GM12878 (cell line): ENCODE data around the gene PTPRM. TPM values are rescaled to one million over a fixed set of nuclear protein-coding genes. Genes with fewer than 3 reads are reported as not detected.

Experiments
- ATAC-seq: fragments of 200-7000 bp; cut with Tn5 transposase; 3 replicates; pipeline ENCODE4 v1.9.1; 2020; ENCODE audit warnings: mild to moderate bottlenecking, moderate library complexity
- BruUV-seq: library from RNA; stranded (reverse); fragments of 400-500 nt; replicated peaks from 2 replicates; lab custom pipeline; 2021; lab: Mats Ljungman, UMichigan
- CTCF ChIA-PET: fragments of 300-600 bp; sonication (Branson Sonifier 250); formaldehyde crosslinking; extraction: SDS; loops from one replicate; lab custom pipeline; 2021; ENCODE audit warnings: inconsistent platforms; lab: Yijun Ruan, JAX
- POLR2A ChIA-PET: fragments of 350-600 bp; formaldehyde crosslinking; extraction: SDS; loops from one replicate; lab custom pipeline; 2021; ENCODE audit warnings: inconsistent platforms; lab: Charles Lee
- RAD21 ChIA-PET: fragments of 300-600 bp; sonication (Branson Sonifier 250); formaldehyde crosslinking; loops from one replicate; lab custom pipeline; 2023; ENCODE audit warnings: antibody characterized with exemption; ENCODE audit not compliant: unreplicated experiment; lab: Charles Lee
- SMC1A ChIA-PET: fragments of 300-600 bp; sonication (Branson Sonifier 250); formaldehyde crosslinking; loops from one replicate; lab custom pipeline; 2023; ENCODE audit not compliant: unreplicated experiment, uncharacterized antibody; lab: Charles Lee
- DNase-seq: peaks from one replicate; pipeline ENCODE4 v3.0.0-alpha.2; 2011; ENCODE audit warnings: low read depth, low spot score
- FAIRE-seq: peaks from 3 replicates; lab custom pipeline; 2011; peaks lifted over from hg19 to GRCh38; lab: Jason Lieb, UNC
- H2AFZ ChIP-seq: 2 replicates; pipeline ENCODE4 v1.6.0; 2011; ENCODE audit warnings: low read depth, low read length, control low read depth; ENCODE audit not compliant: control insufficient read depth
- H3K27ac ChIP-seq: 2 replicates; pipeline ENCODE4 v1.5.1; 2011; ENCODE audit warnings: control low read depth; ENCODE audit not compliant: control insufficient read depth, insufficient read depth
- H3K27me3 ChIP-seq, 2 experiments: replicated peaks in 1 of 2; 2 replicates each; pipeline versions ENCODE4 v1.6.0 to v1.6.1; 2011; ENCODE audit warnings: low read length in 1 of 2; ENCODE audit not compliant: control insufficient read depth in 2 of 2, insufficient read depth in 2 of 2
- H3K36me3 ChIP-seq, 2 experiments: 2 replicates each; pipeline ENCODE4 v1.5.1; 2011; ENCODE audit warnings: low read length in 1 of 2; ENCODE audit not compliant: control insufficient read depth in 2 of 2, insufficient read depth in 2 of 2
- H3K4me1 ChIP-seq: 2 replicates; pipeline ENCODE4 v1.6.1; 2011; ENCODE audit warnings: mild to moderate bottlenecking, low read length, moderate library complexity, mixed read lengths; ENCODE audit not compliant: control insufficient read depth, insufficient read depth
- H3K4me2 ChIP-seq: 2 replicates; pipeline ENCODE4 v1.6.0; 2011; ENCODE audit warnings: control low read depth; ENCODE audit not compliant: control insufficient read depth, insufficient read depth
- H3K4me3 ChIP-seq: fragments of 200-600 bp; sonication (generic); 2 replicates; pipeline ENCODE4 v1.5.1; 2016
- H3K79me2 ChIP-seq: 2 replicates; pipeline ENCODE4 v1.6.0; 2011; ENCODE audit warnings: low read length; ENCODE audit not compliant: control insufficient read depth, insufficient read depth
- H3K9ac ChIP-seq: 2 replicates; pipeline ENCODE4 v1.8.0; 2011; ENCODE audit warnings: low read length, control low read depth, mixed read lengths; ENCODE audit not compliant: control insufficient read depth, insufficient read depth
- H3K9me3 ChIP-seq: replicated peaks from 3 replicates; pipeline ENCODE4 v1.5.1; 2011; ENCODE audit warnings: mild to moderate bottlenecking, low read length; ENCODE audit not compliant: control insufficient read depth, insufficient read depth
- H4K20me1 ChIP-seq: 2 replicates; pipeline ENCODE4 v1.6.0; 2011; ENCODE audit not compliant: control insufficient read depth, insufficient read depth
- E4F1 ChIP-seq: fragments of 450-650 bp; IDR thresholded peaks from 2 replicates; pipeline ENCODE4 v1.6.1; 2018; ENCODE audit warnings: borderline replicate concordance, mild to moderate bottlenecking; ENCODE audit not compliant: partially characterized antibody
- FOS ChIP-seq: IDR thresholded peaks from 3 replicates; pipeline ENCODE4 v1.6.1; 2011; ENCODE audit warnings: borderline replicate concordance; ENCODE audit not compliant: insufficient read length; ENCODE audit errors: extremely low read depth
- KLF5 ChIP-seq: fragments of 450-650 bp; IDR thresholded peaks from 2 replicates; pipeline ENCODE4 v1.6.1; 2014; ENCODE audit warnings: mild to moderate bottlenecking; ENCODE audit not compliant: partially characterized antibody
- MAX ChIP-seq: IDR thresholded peaks from 2 replicates; pipeline ENCODE4 v1.6.1; 2012; ENCODE audit warnings: low read depth, low read length, improper control_type of control experiment
- RAD21 ChIP-seq: IDR thresholded peaks from 2 replicates; pipeline ENCODE4 v1.6.1; 2011; ENCODE audit warnings: mild to moderate bottlenecking, low read depth, low read length, moderate library complexity; ENCODE audit not compliant: insufficient read depth
- RAD51 ChIP-seq: fragments of 450-650 bp; IDR thresholded peaks from 2 replicates; pipeline ENCODE4 v1.6.1; 2016; ENCODE audit warnings: moderate library complexity, mild to moderate bottlenecking, inconsistent platforms
- SIX5 ChIP-seq: IDR thresholded peaks from 2 replicates; pipeline ENCODE4 v1.6.1; 2011; ENCODE audit warnings: mild to moderate bottlenecking, low read depth, low read length, moderate library complexity; ENCODE audit not compliant: severe bottlenecking
- SP1 ChIP-seq: IDR thresholded peaks from one replicate; pipeline ENCODE4 v1.6.1; 2011; ENCODE audit warnings: low read depth, low read length
- STAT1 ChIP-seq: fragments of 450-650 bp; conservative IDR thresholded peaks from 2 replicates; pipeline ENCODE4 v1.6.1; 2014; ENCODE audit warnings: antibody characterized with exemption, mild to moderate bottlenecking
- SUPT20H ChIP-seq: IDR thresholded peaks from 2 replicates; pipeline ENCODE4 v1.6.1; 2011; ENCODE audit warnings: low read depth, mild to moderate bottlenecking, low read length, moderate library complexity, borderline replicate concordance; ENCODE audit not compliant: control insufficient read depth
- ZBTB33 ChIP-seq: fragments of 450-650 bp; IDR thresholded peaks from 2 replicates; pipeline ENCODE4 v1.6.1; 2017; ENCODE audit warnings: mild to moderate bottlenecking
- ZBTB4 ChIP-seq: fragments of 450-650 bp; formaldehyde crosslinking; IDR thresholded peaks from 2 replicates; pipeline ENCODE4 v1.4.0; 2022; ENCODE audit warnings: mild to moderate bottlenecking, moderate library complexity
- ZZZ3 ChIP-seq: IDR thresholded peaks from 2 replicates; pipeline ENCODE4 v1.6.1; 2011; ENCODE audit warnings: low read depth; ENCODE audit not compliant: control insufficient read depth, insufficient read length
- WGBS: methylation state at CpG from one replicate; pipeline ENCODE4 v1.1.6; 2016; ENCODE audit warnings: low lambda C conversion rate; ENCODE audit not compliant: insufficient replicate concordance, insufficient coverage; ENCODE audit errors: missing lambda C conversion rate; 5-methylcytosine and 5-hydroxymethylcytosine counted together
- in situ Hi-C: fragments of 300-500 bp; cut with MboI; formaldehyde crosslinking; loops from 9 replicates; pipeline ENCODE4 v1.14.3; 2018; ENCODE audit warnings: mixed read lengths
- intact Hi-C: fragments of 100-400 bp; cut with micrococcal nuclease; formaldehyde crosslinking; loops from one replicate; pipeline ENCODE4 v1.14.2; 2022; ENCODE audit not compliant: unreplicated experiment
- polyA plus RNA-seq, 11 experiments: library from polyadenylated mRNA; depleted of rRNA in 4 of 11; unstranded in 6 of 11; stranded (reverse) in 5 of 11; fragments of >200 nt; fragmentation: Nextera tagmentation in 4 of 11; fragmentation: Illumina TruSeq in 1 of 11; extraction: Ambion mirVana in 4 of 11; extraction: Trizol in 1 of 11; gene quantifications; 1 replicate in 1 of 11; 2 replicates in 10 of 11; pipeline versions ENCODE4 v1.2.1 to v1.2.3, GENCODE V29; 2011 to 2016; ENCODE audit warnings: inconsistent platforms in 2 of 11, missing spikeins in 2 of 11, low read depth in 1 of 11
- total RNA-seq, 4 experiments: library from RNA; depleted of rRNA in 3 of 4; stranded (reverse); fragments of >200 nt in 3 of 4; fragmentation: Illumina TruSeq in 1 of 4; extraction: Trizol in 1 of 4; gene quantifications; 2 replicates each; pipeline versions ENCODE4 v1.2.1 to v1.2.3, GENCODE V29; 2013 to 2021

PTPRM gene
- total and polyA plus RNA-seq, 10 of the 15 experiments (the other 5 are each of a cell fraction or from before 2014, with no cell fraction given) = 0.07 to 22.6 (median 0.60) TPM

GRCh38 chr18:7681298-7681697 is 114.2 kb downstream of the PTPRM start:
- Histone ChIP-seq H3K4me2 (no peak overlapping the region), H4K20me1 (no peaks in the 10 kb centered on the region), H3K4me1 (no peaks in the 10 kb centered on the region), H3K9ac (no peak overlapping the region), H3K9me3 (no peaks in the 10 kb centered on the region), H3K4me3 (no peak overlapping the region), H3K36me3 (no peaks in the 10 kb centered on the region), H3K27ac (no peak overlapping the region), H3K27me3 (no peaks in the 10 kb centered on the region), H3K79me2 (no peaks in the 10 kb centered on the region), H2AFZ (no peak overlapping the region)
- ChIA-PET CTCF (interaction anchor here (0.7 kb wide), 1 partner anchor 719 kb away, joined by 3 read pairs; no protein-coding TSS in a partner anchor), SMC1A (no interaction called here), RAD21 (no interaction called here), POLR2A (no interaction called here)
- no TSS peak for BruUV-seq
- no peak for FAIRE-seq
- WGBS = 24% methylated on average over 3 of the region's 3 CpGs
- in situ Hi-C loops (no loop called here), intact Hi-C loops (no loop called here)
- DNase-seq = no peak
- no peak for ATAC-seq
- TF ChIP-seq KLF5 (no peak), FOS (no peak), RAD21 (no peak), ZZZ3 (no peak), STAT1 (no peak), E4F1 (no peak), MAX (no peak), SP1 (no peak), RAD51 (no peak), SIX5 (no peak), SUPT20H (no peak), ZBTB4 (CRISPR knock-in tag) (no peak), ZBTB33 (no peak)
